LNCAP (cell line): ENCODE results near the gene PLA2G4A.

Source experiments
- CTCF ChIP-seq: fragments of 450-650 bp; IDR thresholded peaks from 2 replicates; pipeline ENCODE4 v1.5.1; 2017; ENCODE audit warnings: mild to moderate bottlenecking

Gene PLA2G4A

GRCh38 chr1:186903374-186904136 lies 74.8 kb downstream of the PLA2G4A start:
- no peak for TF ChIP-seq CTCF

- no peak for TF ChIP-seq CTCF
Observed at GRCh38 chr1:186904361-186904760, 75.6 kb downstream of the PLA2G4A start.

GRCh38 chr1:186905561-186905960 lies 76.8 kb downstream of the PLA2G4A start:
- no peak for TF ChIP-seq CTCF

- TF ChIP-seq CTCF = no peak
Observed at GRCh38 chr1:186915555-186915954, 86.8 kb downstream of the PLA2G4A start.

- TF ChIP-seq CTCF = peak; percentile 60
Observed at GRCh38 chr1:186917106-186917786, 88.5 kb downstream of the PLA2G4A start.

GRCh38 chr1:186923486-186923885 lies 94.7 kb downstream of the PLA2G4A start:
- TF ChIP-seq CTCF = no peak

- no peak for TF ChIP-seq CTCF
Observed at GRCh38 chr1:186925881-186926669, 97.3 kb downstream of the PLA2G4A start.
